ENCODE measurements around the gene ORMDL3.
A peak's percentile ranks its signal among the peaks of the same experiment; 100 is the strongest.
"Not testable (repeated sequence)": the region's sequence is repeated elsewhere in the genome, so short reads cannot be mapped to it uniquely, and the experiment has no call there.

The ORMDL3 gene

GRCh38 chr17:39898088-39898487 is 29.3 kb downstream of the ORMDL3 start:
- Mint-ChIP-seq H3K36me3 (ENCODE audit: low read depth) (peaks cover 4% of the 10 kb centered on the region), H3K9me3 (no peaks in the 10 kb centered on the region), H3K4me3 (no peak overlapping the region), H3K4me1 (ENCODE audit: low read depth) (peaks cover 11% of the 10 kb centered on the region), H3K27me3 (no peaks in the 10 kb centered on the region), H3K27ac (no peak overlapping the region)
- no peak for DNase-seq

DNA sequence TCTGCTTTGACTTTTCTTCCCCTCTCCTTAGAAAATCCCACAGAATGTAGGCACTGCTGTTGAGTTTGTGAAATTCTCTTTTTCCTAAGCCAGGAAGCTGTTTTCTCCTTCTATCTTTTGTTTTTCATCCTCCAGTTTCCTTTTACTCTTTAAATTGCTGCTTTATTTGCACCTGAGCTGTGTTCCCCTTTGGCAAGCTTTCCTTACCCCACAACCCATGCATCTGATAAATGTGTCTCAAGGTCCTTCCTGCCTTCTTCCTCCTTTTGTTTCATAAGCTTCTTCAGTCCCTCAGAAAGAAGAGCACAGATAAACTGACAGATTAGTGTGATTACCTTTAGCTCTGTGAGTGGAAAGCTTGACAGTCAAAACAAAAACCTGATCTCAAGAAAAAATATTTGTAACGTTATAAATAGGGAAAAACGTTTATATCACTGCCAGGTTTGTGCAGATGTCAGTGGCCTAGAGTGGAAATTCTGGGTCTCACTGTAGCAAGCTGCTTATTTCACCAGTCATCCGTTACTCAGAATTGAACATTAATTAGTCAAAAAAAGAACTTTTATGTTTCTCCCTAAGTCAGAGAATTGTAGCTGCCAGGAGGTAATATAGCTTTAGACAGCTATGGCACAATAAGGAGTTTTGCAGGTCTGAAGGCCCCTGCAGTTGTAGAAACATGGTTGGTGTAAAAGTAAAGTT is 32.6 kb downstream of the ORMDL3 start:
- peaks cover 9% of the 10 kb centered on the region for H3K4me1 Mint-ChIP-seq (ENCODE audit: low read depth)
- H3K36me3 Mint-ChIP-seq (ENCODE audit: low read depth): no peaks in the 10 kb centered on the region
- no peaks in the 10 kb centered on the region for H3K9me3 Mint-ChIP-seq
- H3K27me3 Mint-ChIP-seq: peaks cover 2% of the 10 kb centered on the region
- H3K27ac Mint-ChIP-seq: peak overlapping the region; percentile 77
- no peak for DNase-seq
- H3K4me3 Mint-ChIP-seq: no peak overlapping the region

DNA sequence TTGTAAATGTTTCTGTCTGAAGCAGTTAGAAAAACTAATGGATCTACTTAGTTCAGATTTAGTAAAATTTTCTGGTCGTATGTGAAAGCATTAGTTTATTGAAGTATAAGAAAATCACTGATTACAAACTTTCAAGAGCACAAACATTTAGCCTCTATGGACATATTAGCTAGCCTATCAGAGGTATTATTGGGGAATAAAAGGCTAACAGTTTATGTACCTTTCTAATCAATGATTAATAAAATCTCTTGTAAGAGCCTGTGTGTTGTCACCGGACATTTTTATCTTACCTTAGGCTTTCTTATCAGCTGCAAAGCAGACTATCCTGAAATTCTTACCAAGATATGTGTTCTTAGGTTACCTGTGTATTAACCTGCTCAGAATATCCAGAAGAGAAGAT is 38.2 kb downstream of the ORMDL3 start:
- Mint-ChIP-seq H3K4me1 (ENCODE audit: low read depth) (no peaks in the 10 kb centered on the region), H3K27me3 (peaks cover 9% of the 10 kb centered on the region), H3K36me3 (ENCODE audit: low read depth) (no peaks in the 10 kb centered on the region), H3K27ac (no peak overlapping the region), H3K4me3 (no peak overlapping the region), H3K9me3 (no peaks in the 10 kb centered on the region)
- no peak for DNase-seq

- no peak for DNase-seq
- H3K9me3 Mint-ChIP-seq: no peaks in the 10 kb centered on the region
- H3K4me1 Mint-ChIP-seq (ENCODE audit: low read depth): no peaks in the 10 kb centered on the region
- H3K27me3 Mint-ChIP-seq: peaks cover 9% of the 10 kb centered on the region
- H3K36me3 Mint-ChIP-seq (ENCODE audit: low read depth): no peaks in the 10 kb centered on the region
- no peak overlapping the region for H3K4me3 Mint-ChIP-seq
- no peak overlapping the region for H3K27ac Mint-ChIP-seq
Measured at GRCh38 chr17:39887078-39887477, 40.3 kb downstream of the ORMDL3 start.

- not testable (repeated sequence) for H3K4me3 Mint-ChIP-seq; H3K4me1 Mint-ChIP-seq (ENCODE audit: low read depth)
Measured at GRCh38 chr17:39886102-39886501, 41.3 kb downstream of the ORMDL3 start.

DNA sequence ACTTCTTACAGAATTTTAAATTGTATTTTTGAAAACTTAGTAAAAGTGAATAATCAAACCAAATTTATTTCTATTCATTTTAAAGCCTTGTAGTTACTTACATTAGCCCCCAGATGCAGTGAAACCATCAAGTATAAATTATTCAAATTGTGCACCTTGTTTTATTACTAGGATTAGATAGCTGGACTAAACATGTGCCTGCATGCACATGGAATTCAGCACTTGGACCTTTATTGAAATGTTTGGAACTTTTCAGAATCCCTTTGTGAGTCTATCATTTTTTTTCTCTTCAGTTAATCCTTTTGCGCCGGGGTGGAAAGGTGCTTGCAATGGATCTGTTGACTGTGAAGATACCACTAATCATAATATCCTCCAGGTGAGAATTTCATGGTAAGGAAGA is 54.6 kb downstream of the ORMDL3 start:
- H3K9me3 Mint-ChIP-seq: no peaks in the 10 kb centered on the region
- no peaks in the 10 kb centered on the region for H3K27me3 Mint-ChIP-seq
- DNase-seq: no peak
- no peak overlapping the region for H3K27ac Mint-ChIP-seq
- H3K36me3 Mint-ChIP-seq (ENCODE audit: low read depth): peaks cover 3% of the 10 kb centered on the region
- H3K4me3 Mint-ChIP-seq: no peak overlapping the region
- peaks cover 18% of the 10 kb centered on the region for H3K4me1 Mint-ChIP-seq (ENCODE audit: low read depth)

More at GRCh38 chr17:39886102-39886501, 41.3 kb downstream of the ORMDL3 start:
- not testable (repeated sequence) for H3K9me3 Mint-ChIP-seq; H3K27me3 Mint-ChIP-seq; H3K27ac Mint-ChIP-seq; DNase-seq; H3K36me3 Mint-ChIP-seq (ENCODE audit: low read depth)

GRCh38 chr17:39871801-39872200 is 55.6 kb downstream of the ORMDL3 start:
- H3K4me1 Mint-ChIP-seq (ENCODE audit: low read depth): peaks cover 27% of the 10 kb centered on the region
- H3K9me3 Mint-ChIP-seq: no peaks in the 10 kb centered on the region
- H3K27me3 Mint-ChIP-seq: no peaks in the 10 kb centered on the region
- no peak overlapping the region for H3K4me3 Mint-ChIP-seq
- no peak overlapping the region for H3K27ac Mint-ChIP-seq
- no peak for DNase-seq
- peaks cover 3% of the 10 kb centered on the region for H3K36me3 Mint-ChIP-seq (ENCODE audit: low read depth)
